Measurements from ENCODE around the gene SORCS1. TPM values are rescaled to one million over a fixed set of nuclear protein-coding genes. Genes with fewer than 3 reads are reported as not detected.

The SORCS1 gene
- total RNA-seq, 1 experiment from 2014 or later: 1.7 TPM

GRCh38 chr10:106959521-106959920 is 205.0 kb downstream of the SORCS1 start:
- Histone ChIP-seq H3K56ac (ENCODE audit: insufficient read length, low read depth, low read length) (no peak overlapping the region), H3K9me3 (ENCODE audit: control insufficient read depth, low read depth, low read length) (no peaks in the 10 kb centered on the region), H4K91ac (ENCODE audit: insufficient read length, low read depth, low read length) (no peak overlapping the region), H3K14ac (ENCODE audit: insufficient read depth, low read length) (no peak overlapping the region), H2AK5ac (ENCODE audit: insufficient read length, low read length) (no peak overlapping the region), H3K18ac (ENCODE audit: insufficient read length, low read depth, low read length) (no peak overlapping the region), H2BK15ac (ENCODE audit: low read depth, low read length) (no peak overlapping the region), H2BK5ac (ENCODE audit: insufficient read length, low read length) (no peak overlapping the region), H3K9ac (ENCODE audit: extremely low read depth, insufficient read length, low read length) (no peak overlapping the region), H3K23me2 (ENCODE audit: insufficient read length, low read depth, low read length, poor library complexity, severe bottlenecking) (no peaks in the 10 kb centered on the region), H3T11ph (ENCODE audit: low read length) (no peak overlapping the region), H3K4ac (ENCODE audit: low read depth, low read length) (no peak overlapping the region), H3K23ac (ENCODE audit: insufficient read length, low read depth, low read length) (no peak overlapping the region), H3K4me2 (ENCODE audit: insufficient read depth, insufficient read length, low read length) (no peak overlapping the region), H4K8ac (replicated peaks; ENCODE audit: insufficient read length, low read depth, low read length) (no peak overlapping the region), H2BK120ac (ENCODE audit: low read depth, low read length, poor library complexity, severe bottlenecking) (no peak overlapping the region), H2BK20ac (ENCODE audit: low read depth, low read length, poor library complexity, severe bottlenecking) (no peak overlapping the region), H2AFZ (ENCODE audit: low read length) (no peak overlapping the region), H3K27me3 (ENCODE audit: insufficient read depth, low read length) (no peaks in the 10 kb centered on the region), H2BK12ac (ENCODE audit: insufficient read length, low read depth, low read length) (no peak overlapping the region), H3K27ac (ENCODE audit: insufficient read length, low read depth, low read length) (no peak overlapping the region), H4K5ac (ENCODE audit: insufficient read length, low read depth, low read length) (no peak overlapping the region), H4K20me1 (ENCODE audit: control insufficient read depth, insufficient read depth, insufficient read length) (no peaks in the 10 kb centered on the region), H3K4me1 (ENCODE audit: insufficient read depth, low read length) (no peaks in the 10 kb centered on the region), H3K79me2 (ENCODE audit: insufficient read depth, low read length) (no peaks in the 10 kb centered on the region), H3K79me1 (ENCODE audit: insufficient read depth, low read depth, low read length, poor library complexity, severe bottlenecking) (no peaks in the 10 kb centered on the region)
- peaks cover 0 to 7% of the 10 kb centered on the region in 2 experiments; a peak in 2 of 5 replicates for H3K9me3 Mint-ChIP-seq
- H3K27ac Mint-ChIP-seq: no peak overlapping the region
- peaks cover 14 to 30% of the 10 kb centered on the region in 2 experiments for H3K4me1 Mint-ChIP-seq
- TF ChIP-seq CTCF (conservative IDR thresholded peaks at IDR 0.05): no peak
- H3K27me3 Mint-ChIP-seq (ENCODE audit: low read depth): no peaks in the 10 kb centered on the region
- no CpG with 5 or more reads among the region's 3 CpGs for whole genome bisulfite sequencing (ENCODE audit: extremely low coverage, insufficient read length, low lambda C conversion rate)
- no peak overlapping the region for H3K4me3 Mint-ChIP-seq
- no peak for DNase-seq
- H3K36me3 Mint-ChIP-seq (ENCODE audit: insufficient read depth in 1 of 3, low read depth in 3 of 3): peaks cover 2 to 11% (median 6%) of the 10 kb centered on the region in 3 experiments; a peak in 6 of 7 replicates

Data from H9 (cell line).